Colonic mucosa (tissue), 4 donors: ENCODE results near the gene IGFBP4. TPM values are rescaled to one million over a fixed set of nuclear protein-coding genes. Genes with fewer than 3 reads are reported as not detected.

Experiments
- DNase-seq: peaks from one replicate; pipeline ENCODE4 v3.0.0-alpha.2; 2020
- H3K27ac ChIP-seq: fragments of 200-600 bp; one replicate; pipeline ENCODE4 v1.8.0; 2021
- H3K27me3 ChIP-seq: fragments of 200-600 bp; one replicate; pipeline ENCODE4 v1.8.0; 2021
- H3K36me3 ChIP-seq: fragments of 200-600 bp; one replicate; pipeline ENCODE4 v1.8.0; 2021
- H3K4me1 ChIP-seq: fragments of 200-600 bp; one replicate; pipeline ENCODE4 v1.8.0; 2021; ENCODE audit warnings: mild to moderate bottlenecking
- H3K4me3 ChIP-seq: fragments of 200-600 bp; one replicate; pipeline ENCODE4 v1.8.0; 2021
- H3K9ac ChIP-seq, 2 donors: one replicate each; pipeline ENCODE4 v1.7.0; 2013; ENCODE audit warnings: control low read depth in 2 of 2, low read depth in 2 of 2, low read length in 2 of 2
- H3K9me3 ChIP-seq: fragments of 200-600 bp; one replicate; pipeline ENCODE4 v1.8.0; 2021
- intact Hi-C: fragments of 100-400 bp; cut with DNase I; formaldehyde crosslinking; loops from one replicate; pipeline ENCODE4 v1.14.1; 2022
- total RNA-seq, 2 donors: library from RNA; stranded (reverse); fragmentation: NEBNext Ultra II Directional in 1 of 2; extraction: Animal tissue kit (Norgen Biotek cat#: 25700) in 1 of 2; gene quantifications; one replicate each; pipeline ENCODE4 v1.2.1, GENCODE V29; 2021
- TF ChIP-seq, protein P1 (sequence below): fragments of 200-600 bp; IDR thresholded peaks from one replicate; pipeline ENCODE4 v1.8.0; 2022; ENCODE audit warnings: antibody characterized with exemption, mild to moderate bottlenecking
- donor health status: healthy.
- donor health status: DM: no; HTN: no; CAD: no.
- donor health status: DM: no; HTN: no; CAD: no.

IGFBP4 gene
- total RNA-seq, 2 donors from 2014 or later = 182 to 291 TPM

DNA sequence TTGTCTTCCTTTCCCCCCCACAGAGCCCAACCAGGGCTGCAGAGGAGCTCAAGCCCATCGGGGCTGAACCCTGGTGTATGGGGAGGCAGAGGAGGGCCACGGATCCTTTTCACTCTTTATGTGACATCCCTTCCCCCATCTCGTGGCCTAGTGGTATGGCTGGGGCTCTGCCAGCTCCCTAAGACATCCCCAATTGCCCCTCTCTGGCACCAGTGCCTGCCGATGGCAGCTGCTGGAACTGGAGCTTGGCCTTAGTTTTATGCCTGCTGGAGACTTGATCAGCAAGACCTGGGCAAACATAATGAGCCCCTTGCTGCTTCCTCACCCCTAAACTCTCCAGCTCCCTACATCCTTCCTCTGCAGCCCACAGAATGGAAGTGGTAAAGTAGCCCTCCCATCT lies 17.5 kb upstream of the IGFBP4 start:
- intact Hi-C loops = no loop called here
- DNase-seq = no peak
- H3K27ac ChIP-seq = no peak overlapping the region
- no peak overlapping the region for H3K9ac ChIP-seq
- no peak overlapping the region for H3K4me3 ChIP-seq
- TF ChIP-seq, protein P1, sequence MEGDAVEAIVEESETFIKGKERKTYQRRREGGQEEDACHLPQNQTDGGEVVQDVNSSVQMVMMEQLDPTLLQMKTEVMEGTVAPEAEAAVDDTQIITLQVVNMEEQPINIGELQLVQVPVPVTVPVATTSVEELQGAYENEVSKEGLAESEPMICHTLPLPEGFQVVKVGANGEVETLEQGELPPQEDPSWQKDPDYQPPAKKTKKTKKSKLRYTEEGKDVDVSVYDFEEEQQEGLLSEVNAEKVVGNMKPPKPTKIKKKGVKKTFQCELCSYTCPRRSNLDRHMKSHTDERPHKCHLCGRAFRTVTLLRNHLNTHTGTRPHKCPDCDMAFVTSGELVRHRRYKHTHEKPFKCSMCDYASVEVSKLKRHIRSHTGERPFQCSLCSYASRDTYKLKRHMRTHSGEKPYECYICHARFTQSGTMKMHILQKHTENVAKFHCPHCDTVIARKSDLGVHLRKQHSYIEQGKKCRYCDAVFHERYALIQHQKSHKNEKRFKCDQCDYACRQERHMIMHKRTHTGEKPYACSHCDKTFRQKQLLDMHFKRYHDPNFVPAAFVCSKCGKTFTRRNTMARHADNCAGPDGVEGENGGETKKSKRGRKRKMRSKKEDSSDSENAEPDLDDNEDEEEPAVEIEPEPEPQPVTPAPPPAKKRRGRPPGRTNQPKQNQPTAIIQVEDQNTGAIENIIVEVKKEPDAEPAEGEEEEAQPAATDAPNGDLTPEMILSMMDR = no peak
- no peaks in the 10 kb centered on the region for H3K27me3 ChIP-seq
- H3K36me3 ChIP-seq = no peaks in the 10 kb centered on the region
- H3K4me1 ChIP-seq = no peaks in the 10 kb centered on the region
- no peaks in the 10 kb centered on the region for H3K9me3 ChIP-seq

DNA sequence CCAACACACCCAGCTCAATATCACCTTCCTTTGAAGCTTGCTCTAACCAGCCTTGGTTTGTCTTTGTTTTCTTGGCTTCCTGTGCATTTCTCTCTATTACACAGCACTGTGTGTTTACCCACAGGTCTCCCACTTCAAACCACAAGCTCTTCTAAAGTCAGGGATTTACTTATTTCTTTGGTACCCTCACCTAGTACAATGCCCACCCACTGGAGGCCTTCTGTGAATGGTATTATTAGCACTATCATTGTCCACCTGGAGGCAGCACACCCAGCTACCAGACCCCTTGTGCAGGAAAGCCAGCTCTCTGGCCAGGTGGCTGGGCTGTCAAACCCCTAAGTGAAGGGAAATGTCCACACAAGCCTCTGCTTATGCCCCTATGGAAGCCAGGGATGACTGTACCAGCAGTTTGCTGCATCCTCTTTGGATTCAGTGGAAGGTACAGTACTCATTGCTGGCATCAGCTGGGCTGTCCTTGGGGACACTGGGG lies 16.2 kb upstream of the IGFBP4 start:
- TF ChIP-seq, protein P1 = no peak
- H3K9ac ChIP-seq = no peak overlapping the region
- intact Hi-C loops = no loop called here
- H3K27me3 ChIP-seq = no peaks in the 10 kb centered on the region
- no peaks in the 10 kb centered on the region for H3K36me3 ChIP-seq
- H3K27ac ChIP-seq = no peak overlapping the region
- peak; percentile 12 for DNase-seq
- no peak overlapping the region for H3K4me3 ChIP-seq
- no peaks in the 10 kb centered on the region for H3K4me1 ChIP-seq
- no peaks in the 10 kb centered on the region for H3K9me3 ChIP-seq

DNA sequence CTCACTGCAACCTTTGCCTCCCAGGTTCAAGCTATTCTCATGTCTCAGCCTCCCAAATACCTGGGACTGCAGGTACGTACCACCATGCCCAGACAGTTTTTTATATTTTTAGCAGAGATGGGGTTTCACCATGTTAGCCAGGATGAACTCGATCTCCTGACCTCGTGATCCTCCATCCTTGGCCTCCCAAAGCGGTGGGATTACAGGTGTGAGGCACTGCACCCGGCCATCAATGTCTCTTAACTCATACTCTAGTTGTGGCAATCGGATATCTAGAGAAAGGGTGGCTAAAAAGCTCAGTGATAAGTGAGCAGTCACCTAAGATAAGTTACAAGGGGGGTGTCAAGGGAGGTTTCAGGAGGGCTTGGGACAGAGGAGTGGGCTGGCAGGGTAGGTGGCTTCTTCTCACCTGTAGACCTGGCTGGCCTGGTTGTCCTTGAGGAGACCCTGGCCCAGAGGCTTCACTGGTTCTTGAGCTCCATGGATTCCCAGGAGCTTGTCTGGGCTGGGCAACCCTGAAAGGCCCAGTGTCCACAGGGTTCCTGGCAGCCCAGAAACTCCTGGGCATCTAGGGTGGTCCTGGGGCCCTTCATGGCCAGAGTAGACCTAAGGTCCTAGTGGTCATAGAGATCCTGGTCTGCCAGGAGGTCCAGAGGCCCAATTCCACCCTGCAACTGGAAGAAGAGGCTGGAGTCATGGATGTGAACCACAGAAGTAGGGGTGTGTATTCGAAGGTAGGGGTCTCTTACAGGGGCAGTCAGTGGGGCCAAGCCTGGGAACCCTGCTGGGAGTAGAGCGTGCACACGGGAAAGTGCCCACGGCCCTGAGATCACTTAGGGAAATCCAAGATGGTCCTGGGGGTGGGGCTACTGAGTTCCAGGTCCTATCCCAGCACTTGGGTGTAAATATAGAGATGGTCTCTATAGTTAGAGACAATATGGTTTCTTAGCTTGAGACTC lies 12.7 kb upstream of the IGFBP4 start:
- Histone ChIP-seq H3K4me3 (no peak overlapping the region), H3K9ac (no peak overlapping the region), H3K4me1 (no peaks in the 10 kb centered on the region), H3K36me3 (no peaks in the 10 kb centered on the region), H3K9me3 (no peaks in the 10 kb centered on the region), H3K27ac (no peak overlapping the region), H3K27me3 (no peaks in the 10 kb centered on the region)
- intact Hi-C loops = no loop called here
- TF ChIP-seq, protein P1 = no peak
- peak; percentile 16 for DNase-seq

DNA sequence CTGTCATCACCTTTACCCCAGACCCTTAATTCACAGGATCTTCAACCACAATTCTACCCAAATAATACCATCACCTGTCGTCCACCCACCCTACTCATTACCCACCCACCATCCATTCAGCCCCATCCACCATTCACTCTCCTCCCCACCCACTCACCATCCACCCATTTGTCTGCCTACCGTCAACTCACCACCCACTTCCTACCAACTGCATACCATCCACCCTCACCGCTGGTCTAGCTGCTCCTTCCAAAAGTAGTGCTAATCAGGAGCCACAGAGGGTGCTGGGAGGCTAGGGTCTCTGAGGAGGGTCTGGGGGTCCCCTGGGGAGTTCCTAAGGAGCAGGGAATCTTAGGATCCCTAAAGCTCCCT lies 12.0 kb upstream of the IGFBP4 start:
- TF ChIP-seq, protein P1 = no peak
- Histone ChIP-seq H3K9me3 (no peaks in the 10 kb centered on the region), H3K4me3 (no peak overlapping the region), H3K27me3 (no peaks in the 10 kb centered on the region), H3K9ac (no peak overlapping the region), H3K4me1 (no peaks in the 10 kb centered on the region), H3K36me3 (no peaks in the 10 kb centered on the region), H3K27ac (no peak overlapping the region)
- intact Hi-C loops = no loop called here
- DNase-seq = peak; percentile 13

DNA sequence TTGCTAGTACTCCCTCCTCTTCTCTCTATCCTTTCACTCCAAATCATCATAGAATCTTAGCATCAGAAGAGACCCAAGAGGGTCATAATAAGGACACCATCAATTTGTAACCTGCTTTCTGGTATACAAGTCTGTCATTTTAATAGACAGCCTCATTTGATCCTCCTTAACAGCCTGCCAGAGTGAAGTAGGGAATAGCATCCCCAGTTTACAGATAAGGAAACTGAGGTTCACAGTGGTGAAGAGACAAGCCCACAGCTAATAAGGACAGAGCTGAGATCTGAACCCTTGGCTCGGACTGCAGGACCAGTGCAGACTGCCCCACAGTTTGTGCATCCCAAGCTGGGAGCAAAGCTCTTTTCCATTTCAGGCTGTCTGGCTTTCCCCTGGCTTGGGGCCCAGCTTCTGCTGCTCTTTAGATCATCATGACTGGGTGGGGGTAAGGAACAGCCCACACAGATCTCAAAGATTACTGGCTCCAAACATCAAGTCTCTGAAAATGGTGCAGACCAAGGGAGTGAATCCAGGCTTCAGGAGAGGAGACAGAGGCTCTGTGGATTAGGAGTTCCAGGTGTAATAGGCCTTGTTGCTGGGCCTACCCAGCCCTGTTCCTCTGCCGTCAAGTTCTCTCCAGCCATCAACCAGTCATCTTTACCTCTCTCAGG lies 10.3 kb upstream of the IGFBP4 start:
- no peak overlapping the region for H3K4me3 ChIP-seq
- intact Hi-C loops = no loop called here
- no peaks in the 10 kb centered on the region for H3K4me1 ChIP-seq
- no peaks in the 10 kb centered on the region for H3K36me3 ChIP-seq
- no peak overlapping the region for H3K9ac ChIP-seq
- H3K27me3 ChIP-seq = no peaks in the 10 kb centered on the region
- no peak overlapping the region for H3K27ac ChIP-seq
- no peak for DNase-seq
- TF ChIP-seq, protein P1 = no peak
- H3K9me3 ChIP-seq = no peaks in the 10 kb centered on the region
